GM12878 (cell line): ENCODE results near the gene GFOD2. TPM values are rescaled to one million over a fixed set of nuclear protein-coding genes. Genes with fewer than 3 reads are reported as not detected.

Experiments used
- ATAC-seq: fragments of 200-7000 bp; cut with Tn5 transposase; 3 replicates; pipeline ENCODE4 v1.9.1; 2020; ENCODE audit warnings: mild to moderate bottlenecking, moderate library complexity
- BruUV-seq: library from RNA; stranded (reverse); fragments of 400-500 nt; replicated peaks from 2 replicates; lab custom pipeline; 2021; lab: Mats Ljungman, UMichigan
- CTCF ChIA-PET: fragments of 300-600 bp; sonication (Branson Sonifier 250); formaldehyde crosslinking; extraction: SDS; loops from one replicate; lab custom pipeline; 2021; ENCODE audit warnings: inconsistent platforms; lab: Yijun Ruan, JAX
- POLR2A ChIA-PET: fragments of 350-600 bp; formaldehyde crosslinking; extraction: SDS; loops from one replicate; lab custom pipeline; 2021; ENCODE audit warnings: inconsistent platforms; lab: Charles Lee
- RAD21 ChIA-PET: fragments of 300-600 bp; sonication (Branson Sonifier 250); formaldehyde crosslinking; loops from one replicate; lab custom pipeline; 2023; ENCODE audit warnings: antibody characterized with exemption; ENCODE audit not compliant: unreplicated experiment; lab: Charles Lee
- SMC1A ChIA-PET: fragments of 300-600 bp; sonication (Branson Sonifier 250); formaldehyde crosslinking; loops from one replicate; lab custom pipeline; 2023; ENCODE audit not compliant: unreplicated experiment, uncharacterized antibody; lab: Charles Lee
- DNase-seq: peaks from one replicate; pipeline ENCODE4 v3.0.0-alpha.2; 2011; ENCODE audit warnings: low read depth, low spot score
- FAIRE-seq: peaks from 3 replicates; lab custom pipeline; 2011; peaks lifted over from hg19 to GRCh38; lab: Jason Lieb, UNC
- H2AFZ ChIP-seq: 2 replicates; pipeline ENCODE4 v1.6.0; 2011; ENCODE audit warnings: low read depth, low read length, control low read depth; ENCODE audit not compliant: control insufficient read depth
- H3K27ac ChIP-seq: 2 replicates; pipeline ENCODE4 v1.5.1; 2011; ENCODE audit warnings: control low read depth; ENCODE audit not compliant: control insufficient read depth, insufficient read depth
- H3K27me3 ChIP-seq, 2 experiments: replicated peaks in 1 of 2; 2 replicates each; pipeline versions ENCODE4 v1.6.0 to v1.6.1; 2011; ENCODE audit warnings: low read length in 1 of 2; ENCODE audit not compliant: control insufficient read depth in 2 of 2, insufficient read depth in 2 of 2
- H3K36me3 ChIP-seq, 2 experiments: 2 replicates each; pipeline ENCODE4 v1.5.1; 2011; ENCODE audit warnings: low read length in 1 of 2; ENCODE audit not compliant: control insufficient read depth in 2 of 2, insufficient read depth in 2 of 2
- H3K4me1 ChIP-seq: 2 replicates; pipeline ENCODE4 v1.6.1; 2011; ENCODE audit warnings: mild to moderate bottlenecking, low read length, moderate library complexity, mixed read lengths; ENCODE audit not compliant: control insufficient read depth, insufficient read depth
- H3K4me2 ChIP-seq: 2 replicates; pipeline ENCODE4 v1.6.0; 2011; ENCODE audit warnings: control low read depth; ENCODE audit not compliant: control insufficient read depth, insufficient read depth
- H3K4me3 ChIP-seq: fragments of 200-600 bp; sonication (generic); 2 replicates; pipeline ENCODE4 v1.5.1; 2016
- H3K79me2 ChIP-seq: 2 replicates; pipeline ENCODE4 v1.6.0; 2011; ENCODE audit warnings: low read length; ENCODE audit not compliant: control insufficient read depth, insufficient read depth
- H3K9ac ChIP-seq: 2 replicates; pipeline ENCODE4 v1.8.0; 2011; ENCODE audit warnings: low read length, control low read depth, mixed read lengths; ENCODE audit not compliant: control insufficient read depth, insufficient read depth
- H3K9me3 ChIP-seq: replicated peaks from 3 replicates; pipeline ENCODE4 v1.5.1; 2011; ENCODE audit warnings: mild to moderate bottlenecking, low read length; ENCODE audit not compliant: control insufficient read depth, insufficient read depth
- H4K20me1 ChIP-seq: 2 replicates; pipeline ENCODE4 v1.6.0; 2011; ENCODE audit not compliant: control insufficient read depth, insufficient read depth
- BCL11A ChIP-seq: IDR thresholded peaks from 2 replicates; pipeline ENCODE4 v1.6.1; 2011; ENCODE audit warnings: low read depth, low read length
- BCLAF1 ChIP-seq: fragments of 450-650 bp; IDR thresholded peaks from 2 replicates; pipeline ENCODE4 v1.6.1; 2017; ENCODE audit warnings: antibody characterized with exemption, mild to moderate bottlenecking, moderate library complexity
- HSF1 ChIP-seq: fragments of 150-350 bp; IDR thresholded peaks from 2 replicates; pipeline ENCODE4 v1.6.1; 2014; ENCODE audit warnings: mild to moderate bottlenecking, low read depth, low read length
- KDM1A ChIP-seq: fragments of 200-600 bp; sonication (generic); IDR thresholded peaks from 2 replicates; pipeline ENCODE4 v1.6.1; 2016; ENCODE audit warnings: borderline replicate concordance
- SIN3A ChIP-seq: IDR thresholded peaks from 2 replicates; pipeline ENCODE4 v1.6.1; 2012; ENCODE audit warnings: low read depth, low read length, improper control_type of control experiment
- ZBED1 ChIP-seq: IDR thresholded peaks from 2 replicates; pipeline ENCODE4 v1.6.1; 2016; ENCODE audit warnings: borderline replicate concordance
- ZNF207 ChIP-seq: fragments of 450-650 bp; IDR thresholded peaks from 2 replicates; pipeline ENCODE4 v1.6.1; 2014; ENCODE audit warnings: antibody characterized with exemption, mild to moderate bottlenecking, borderline replicate concordance
- ZZZ3 ChIP-seq: IDR thresholded peaks from 2 replicates; pipeline ENCODE4 v1.6.1; 2011; ENCODE audit warnings: low read depth; ENCODE audit not compliant: control insufficient read depth, insufficient read length
- WGBS: methylation state at CpG from one replicate; pipeline ENCODE4 v1.1.6; 2016; ENCODE audit warnings: low lambda C conversion rate; ENCODE audit not compliant: insufficient replicate concordance, insufficient coverage; ENCODE audit errors: missing lambda C conversion rate; 5-methylcytosine and 5-hydroxymethylcytosine counted together
- in situ Hi-C: fragments of 300-500 bp; cut with MboI; formaldehyde crosslinking; loops from 9 replicates; pipeline ENCODE4 v1.14.3; 2018; ENCODE audit warnings: mixed read lengths
- intact Hi-C: fragments of 100-400 bp; cut with micrococcal nuclease; formaldehyde crosslinking; loops from one replicate; pipeline ENCODE4 v1.14.2; 2022; ENCODE audit not compliant: unreplicated experiment
- polyA plus RNA-seq, 11 experiments: library from polyadenylated mRNA; depleted of rRNA in 4 of 11; unstranded in 6 of 11; stranded (reverse) in 5 of 11; fragments of >200 nt; fragmentation: Nextera tagmentation in 4 of 11; fragmentation: Illumina TruSeq in 1 of 11; extraction: Ambion mirVana in 4 of 11; extraction: Trizol in 1 of 11; gene quantifications; 1 replicate in 1 of 11; 2 replicates in 10 of 11; pipeline versions ENCODE4 v1.2.1 to v1.2.3, GENCODE V29; 2011 to 2016; ENCODE audit warnings: inconsistent platforms in 2 of 11, missing spikeins in 2 of 11, low read depth in 1 of 11
- total RNA-seq, 4 experiments: library from RNA; depleted of rRNA in 3 of 4; stranded (reverse); fragments of >200 nt in 3 of 4; fragmentation: Illumina TruSeq in 1 of 4; extraction: Trizol in 1 of 4; gene quantifications; 2 replicates each; pipeline versions ENCODE4 v1.2.1 to v1.2.3, GENCODE V29; 2013 to 2021

The GFOD2 gene
- total and polyA plus RNA-seq, 10 of the 15 experiments (the other 5 are each of a cell fraction or from before 2014, with no cell fraction given): 2.0 to 15.9 (median 12.0) TPM

- FAIRE-seq: no peak
- POLR2A ChIA-PET: no interaction called here
Observed at GRCh38 chr16:67764158-67764667, 45.1 kb upstream of the GFOD2 start.

More at GRCh38 chr16:67764158-67764667, 45.1 kb upstream of the GFOD2 start:
- Histone ChIP-seq H3K9me3 (no peaks in the 10 kb centered on the region), H4K20me1 (peaks cover 2% of the 10 kb centered on the region; the same call in 1 of the 2 replicates), H3K27me3 (no peaks in the 10 kb centered on the region), H3K79me2 (0 out of 2 replicates have a peak, but pooled peaks cover 1% of the 10 kb centered on the region), H2AFZ (no peak overlapping the region), H3K4me1 (no peaks in the 10 kb centered on the region), H3K4me2 (no peak overlapping the region), H3K9ac (no peak overlapping the region), H3K4me3 (no peak overlapping the region), H3K27ac (no peak overlapping the region), H3K36me3 (peaks cover 8 to 12% of the 10 kb centered on the region in 2 experiments)
- no TSS peak for BruUV-seq
- RAD21 ChIA-PET: no interaction called here
- CTCF ChIA-PET: no interaction called here
- ATAC-seq: no peak
- WGBS: 80% methylated on average over 7 of the region's 7 CpGs
- SMC1A ChIA-PET: no interaction called here
- intact Hi-C loops (no loop called here), in situ Hi-C loops (no loop called here)
- TF ChIP-seq ZZZ3 (no peak), KDM1A (no peak), ZNF207 (no peak), SIN3A (no peak), BCL11A (no peak), BCLAF1 (no peak), HSF1 (no peak), ZBED1 (no peak)
- DNase-seq: no peak
